RKO (cell line): ENCODE results near the gene UFSP2.
"Not testable (repeated sequence)": the region's sequence is repeated elsewhere in the genome, so short reads cannot be mapped to it uniquely, and the experiment has no call there.

Experiments used
- DNase-seq: peaks from one replicate; pipeline ENCODE4 v3.0.0-alpha.2; 2016; ENCODE audit warnings: low spot score

The UFSP2 gene

GRCh38 chr4:185382754-185383153, 43.0 kb downstream of the UFSP2 start:
- no peak for DNase-seq

- no peak for DNase-seq
Observed at GRCh38 chr4:185381288-185382196, 44.2 kb downstream of the UFSP2 start.

- no peak for DNase-seq
Observed at GRCh38 chr4:185380320-185380719, 45.4 kb downstream of the UFSP2 start.

GRCh38 chr4:185379326-185380295, 46.2 kb downstream of the UFSP2 start:
- no peak for DNase-seq

- no peak for DNase-seq
Observed at GRCh38 chr4:185378264-185378663, 47.5 kb downstream of the UFSP2 start.

GRCh38 chr4:185374573-185374972, 51.2 kb downstream of the UFSP2 start:
- DNase-seq, result no peak

GRCh38 chr4:185374027-185374426, 51.7 kb downstream of the UFSP2 start:
- no peak for DNase-seq

GRCh38 chr4:185371702-185372101, 54.1 kb downstream of the UFSP2 start:
- DNase-seq, result no peak

GRCh38 chr4:185370268-185370949, 55.4 kb downstream of the UFSP2 start:
- no peak for DNase-seq

- no peak for DNase-seq
Observed at GRCh38 chr4:185369731-185370130, 56.0 kb downstream of the UFSP2 start.

GRCh38 chr4:185364886-185365285, 60.9 kb downstream of the UFSP2 start:
- DNase-seq, result no peak

GRCh38 chr4:185363251-185363650, 62.5 kb downstream of the UFSP2 start:
- DNase-seq, result no peak

- not testable (repeated sequence) for DNase-seq
Observed at GRCh38 chr4:185362570-185362969, 63.2 kb downstream of the UFSP2 start.

- DNase-seq, result no peak
Observed at GRCh38 chr4:185361872-185362271, 63.9 kb downstream of the UFSP2 start.

- no peak for DNase-seq
Observed at GRCh38 chr4:185359767-185360446, 65.9 kb downstream of the UFSP2 start.

GRCh38 chr4:185358959-185359358, 66.8 kb downstream of the UFSP2 start:
- no peak for DNase-seq

GRCh38 chr4:185358514-185358913, 67.2 kb downstream of the UFSP2 start:
- DNase-seq, result no peak

- DNase-seq, result no peak
Observed at GRCh38 chr4:185357733-185358440, 67.9 kb downstream of the UFSP2 start.

GRCh38 chr4:185357211-185357610, 68.6 kb downstream of the UFSP2 start:
- no peak for DNase-seq

GRCh38 chr4:185352741-185353140, 73.0 kb downstream of the UFSP2 start:
- no peak for DNase-seq

GRCh38 chr4:185352202-185352601, 73.6 kb downstream of the UFSP2 start:
- DNase-seq, result no peak
